Epidermal melanocyte (primary cell): ENCODE results near the gene STIP1.
"Not testable (repeated sequence)": the region's sequence is repeated elsewhere in the genome, so short reads cannot be mapped to it uniquely, and the experiment has no call there.

Source experiments
- DNase-seq: peaks from one replicate; pipeline ENCODE4 v3.0.0; 2011; ENCODE audit warnings: low spot score; ENCODE audit not compliant: insufficient read length

STIP1 gene

GRCh38 chr11:64157631-64158394 lies 28.2 kb upstream of the STIP1 start:
- DNase-seq = no peak

GRCh38 chr11:64161037-64161436 lies 24.9 kb upstream of the STIP1 start:
- no peak for DNase-seq

- DNase-seq = not testable (repeated sequence)
Measured at GRCh38 chr11:64162769-64163168, 23.2 kb upstream of the STIP1 start.

GRCh38 chr11:64163951-64164350 lies 22.0 kb upstream of the STIP1 start:
- no peak for DNase-seq

GRCh38 chr11:64164392-64165312 lies 21.3 kb upstream of the STIP1 start:
- DNase-seq = no peak

- DNase-seq = no peak
Measured at GRCh38 chr11:64165481-64165841, 20.5 kb upstream of the STIP1 start.

- peak; percentile 82 for DNase-seq
Measured at GRCh38 chr11:64165842-64166635, 19.9 kb upstream of the STIP1 start, which contains the start of gene MACROD1. Gene MACROD1 (minus strand): TSS chr11:64166113. CDS start chr11:64165994, 119 bp downstream.

- DNase-seq = no peak
Measured at GRCh38 chr11:64170419-64170818, 15.6 kb upstream of the STIP1 start.

GRCh38 chr11:64173616-64174355 lies 12.2 kb upstream of the STIP1 start:
- no peak for DNase-seq

GRCh38 chr11:64176751-64177150 lies 9.2 kb upstream of the STIP1 start:
- no peak for DNase-seq

- DNase-seq = no peak
Measured at GRCh38 chr11:64178203-64178602, 7.8 kb upstream of the STIP1 start.

GRCh38 chr11:64178951-64179639 lies 6.9 kb upstream of the STIP1 start:
- no peak for DNase-seq

GRCh38 chr11:64180891-64181290 lies 5.1 kb upstream of the STIP1 start:
- DNase-seq = no peak

- peak; percentile 71 for DNase-seq
Measured at GRCh38 chr11:64181506-64182411, 4.2 kb upstream of the STIP1 start.

GRCh38 chr11:64183890-64184289 lies 2.1 kb upstream of the STIP1 start:
- DNase-seq = no peak

- DNase-seq = no peak
Measured at GRCh38 chr11:64185175-64185692, 737 bp upstream of the STIP1 start.

- DNase-seq = no peak
Measured at GRCh38 chr11:64186492-64187165, 658 bp downstream of the STIP1 start.

- no peak for DNase-seq
Measured at GRCh38 chr11:64192434-64192833, 6.5 kb downstream of the STIP1 start.
